Kidney tubule cell (primary cell): Measurements from ENCODE around the gene RBM20.
"Not testable (repeated sequence)": the region's sequence is repeated elsewhere in the genome, so short reads cannot be mapped to it uniquely, and the experiment has no call there.

Experiments used
- DNase-seq: peaks from one replicate; pipeline ENCODE4 v3.0.0-alpha.2; 2018; ENCODE audit warnings: low spot score

RBM20 gene

GRCh38 chr10:110679486-110680272 is 35.5 kb downstream of the RBM20 start:
- peak; percentile 14 for DNase-seq

DNA sequence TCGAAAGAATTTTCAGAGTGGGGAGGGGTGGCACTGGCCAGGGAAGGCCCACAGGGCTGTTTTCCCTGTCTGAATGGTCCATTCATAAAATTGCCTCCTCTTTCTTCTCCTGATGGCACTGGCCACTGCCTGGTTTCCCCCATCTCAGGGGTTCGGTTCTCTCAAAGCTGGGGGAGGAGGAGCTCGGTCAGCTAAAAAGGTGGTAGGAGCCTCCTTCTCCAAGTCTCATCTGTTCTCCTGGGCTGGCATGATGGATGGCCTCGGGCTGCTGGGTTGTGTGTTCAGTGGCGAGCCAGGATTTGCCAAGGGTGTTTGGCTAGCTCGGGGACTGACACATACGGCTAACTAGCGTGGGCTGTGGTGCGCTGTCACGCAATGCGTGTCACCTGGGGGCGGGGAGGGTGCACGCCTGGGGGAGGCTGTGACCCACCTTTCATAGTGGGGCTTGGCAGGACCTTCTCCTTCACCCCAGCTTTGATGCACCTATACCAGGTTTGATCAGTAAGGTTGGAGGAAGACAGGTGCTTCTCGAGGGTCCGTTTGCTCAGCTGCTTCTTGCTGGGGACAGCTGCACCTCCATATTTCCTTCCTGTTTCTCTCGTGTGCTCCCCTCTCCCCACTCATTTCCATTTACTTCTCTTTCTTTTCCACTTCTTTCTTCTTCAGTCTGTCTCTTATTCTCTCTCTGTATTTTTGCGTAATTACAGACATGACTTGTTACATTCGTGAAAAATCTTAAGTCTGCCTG is 36.3 kb downstream of the RBM20 start:
- no peak for DNase-seq

- DNase-seq = peak; percentile 38
Observed at GRCh38 chr10:110681023-110681681, 37.0 kb downstream of the RBM20 start.

GRCh38 chr10:110682348-110682747 is 38.2 kb downstream of the RBM20 start:
- no peak for DNase-seq

- DNase-seq = no peak
Observed at GRCh38 chr10:110684800-110685446, 40.8 kb downstream of the RBM20 start.

DNA sequence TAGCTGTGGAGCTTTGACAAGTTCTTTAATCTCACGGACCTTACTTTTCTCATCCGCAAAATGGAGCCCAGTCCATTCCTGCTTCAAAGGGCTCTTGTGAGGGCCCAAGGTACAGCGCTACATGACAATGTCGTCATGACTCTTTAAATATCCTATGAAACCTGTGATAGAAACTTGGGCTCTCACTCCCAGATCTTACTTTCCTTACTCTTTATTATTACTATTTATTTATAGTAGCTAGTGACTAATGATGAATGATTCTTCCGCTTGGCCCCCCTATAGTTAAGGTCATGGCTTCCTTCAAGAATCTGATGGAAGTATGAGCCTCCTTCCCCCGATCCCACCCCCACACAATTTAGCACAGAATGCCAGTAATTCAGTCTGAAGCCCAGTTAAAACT is 41.9 kb downstream of the RBM20 start:
- no peak for DNase-seq

DNA sequence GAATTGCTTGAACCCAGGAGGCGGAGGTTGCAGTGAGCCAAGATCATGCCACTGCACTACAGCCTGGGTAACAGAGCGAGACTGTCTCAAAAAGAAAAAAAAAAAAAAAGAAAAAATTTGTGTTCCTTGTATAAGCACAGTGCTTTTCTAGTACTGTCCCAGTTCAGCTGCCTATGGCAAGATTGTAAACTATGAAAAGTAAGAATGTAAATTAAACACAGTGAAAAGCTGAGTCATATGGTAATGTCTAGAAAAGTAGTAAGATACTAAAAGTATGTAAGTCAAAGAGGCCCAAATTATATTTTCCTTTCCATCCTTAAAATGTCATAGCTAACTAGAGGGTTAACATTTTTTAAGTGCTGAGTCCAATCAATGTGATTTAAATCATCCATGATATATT is 42.8 kb downstream of the RBM20 start:
- DNase-seq = no peak

- DNase-seq = no peak
Observed at GRCh38 chr10:110687400-110687799, 43.3 kb downstream of the RBM20 start.

DNA sequence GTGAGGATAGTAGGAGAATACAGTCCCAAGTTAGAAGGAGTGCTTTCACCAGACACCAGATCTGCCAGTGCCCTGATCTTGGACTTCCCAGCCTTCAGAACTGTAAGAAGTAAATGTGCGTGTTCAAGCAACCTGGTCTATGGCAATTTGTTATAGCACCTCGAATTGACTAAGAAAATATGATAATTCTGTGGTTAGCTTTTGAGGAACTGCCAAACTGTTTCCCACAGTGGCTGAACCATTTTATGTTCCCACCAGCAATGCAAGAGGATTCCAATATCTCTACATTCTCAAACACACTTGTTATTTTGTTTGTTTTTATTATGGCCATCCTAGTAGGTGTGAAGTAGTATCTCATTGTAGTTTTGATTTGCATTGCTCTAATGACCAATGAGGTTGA is 47.0 kb downstream of the RBM20 start:
- DNase-seq = no peak

- no peak for DNase-seq
Observed at GRCh38 chr10:110694263-110694662, 50.1 kb downstream of the RBM20 start.

GRCh38 chr10:110694820-110695538 is 50.8 kb downstream of the RBM20 start:
- DNase-seq = no peak

GRCh38 chr10:110695539-110695886 is 51.4 kb downstream of the RBM20 start:
- no peak for DNase-seq

DNA sequence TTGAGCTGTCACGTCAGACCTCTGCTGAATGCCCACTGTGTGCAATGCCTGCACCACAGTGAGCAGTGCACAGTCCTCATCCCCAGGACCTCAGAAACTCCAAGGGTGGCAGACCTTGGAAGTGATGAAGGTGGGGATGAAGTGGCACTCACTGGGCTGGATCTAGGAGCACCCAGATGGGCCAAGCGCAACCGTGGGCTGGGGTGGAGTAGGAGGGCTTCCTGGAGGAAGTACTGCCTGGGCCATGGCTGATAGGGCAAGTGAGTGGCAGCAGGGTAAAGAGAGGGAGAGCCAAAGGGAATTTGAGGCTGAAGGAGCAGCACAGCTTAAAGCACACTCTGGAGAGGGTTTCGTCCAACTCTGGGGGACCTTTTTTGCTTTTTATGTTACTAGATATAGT is 52.3 kb downstream of the RBM20 start:
- DNase-seq = no peak

DNA sequence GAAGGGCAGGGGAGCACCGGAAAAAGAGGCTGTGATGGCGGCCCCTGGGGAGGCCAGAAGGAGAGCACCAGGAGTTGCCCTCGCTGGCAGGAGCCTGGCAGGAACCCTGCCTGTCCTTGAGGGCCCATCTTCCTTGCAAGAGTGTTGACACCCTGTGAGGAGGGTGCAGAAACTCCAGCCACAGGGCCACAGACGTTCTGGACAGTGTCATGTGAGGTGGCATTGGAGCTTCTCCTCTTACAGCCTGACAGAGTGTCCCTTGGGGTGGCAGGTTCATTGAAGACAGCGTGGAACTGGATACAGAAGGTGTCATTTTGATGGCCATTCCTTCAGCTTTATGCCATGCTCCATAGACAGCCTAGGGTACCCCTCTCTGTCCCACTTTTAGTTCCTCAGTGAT is 54.2 kb downstream of the RBM20 start:
- DNase-seq = no peak

DNA sequence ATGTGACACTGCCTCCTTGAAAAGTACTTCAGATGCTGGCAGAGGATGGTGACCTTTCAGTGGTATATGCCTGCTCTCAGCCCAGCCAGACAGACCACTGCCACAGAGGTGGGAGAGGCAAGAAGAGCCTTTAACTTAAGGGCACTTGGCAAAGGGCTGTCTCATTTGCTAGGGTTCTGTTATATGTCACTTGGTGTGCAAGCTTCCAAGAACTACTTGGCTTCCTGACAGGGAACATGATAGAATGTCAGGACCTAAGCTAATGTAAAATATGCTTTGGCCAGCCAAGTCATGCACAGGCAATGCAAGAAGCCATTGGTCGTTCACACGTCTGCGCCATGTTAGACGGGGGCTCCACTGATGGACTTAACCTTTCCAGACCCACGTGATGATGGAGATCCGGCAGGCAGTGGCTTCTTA is 54.7 kb downstream of the RBM20 start:
- no peak for DNase-seq

DNA sequence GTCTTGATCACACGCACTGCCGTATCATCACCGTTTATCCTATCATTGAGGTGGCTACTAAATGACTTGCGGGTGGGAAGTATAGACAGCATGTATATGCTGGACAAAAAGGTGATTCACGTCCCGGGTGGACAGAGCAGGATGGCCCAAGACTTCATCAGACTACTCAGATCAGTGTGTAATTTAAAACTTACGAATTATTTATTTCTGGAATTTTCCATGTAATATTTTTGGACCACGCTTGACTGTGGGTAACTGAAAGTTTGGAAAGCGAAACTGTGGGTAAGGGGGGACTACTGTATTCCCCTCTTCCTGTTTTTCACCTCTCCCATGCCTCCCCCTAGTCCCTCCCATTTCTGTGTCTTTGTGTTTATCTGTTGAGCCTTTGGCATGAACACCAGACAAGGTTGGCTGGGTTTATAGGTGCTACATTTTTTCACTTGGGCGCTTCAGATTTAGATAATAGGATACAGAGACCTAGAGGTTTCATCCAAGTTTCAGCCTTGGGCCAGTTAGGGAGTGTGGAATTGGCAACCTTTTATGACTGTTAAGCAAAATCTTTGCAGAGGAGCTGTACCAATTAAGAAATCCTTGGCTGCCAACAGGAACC is 55.8 kb downstream of the RBM20 start:
- no peak for DNase-seq

- DNase-seq = no peak
Observed at GRCh38 chr10:110700947-110701616, 56.9 kb downstream of the RBM20 start.

DNA sequence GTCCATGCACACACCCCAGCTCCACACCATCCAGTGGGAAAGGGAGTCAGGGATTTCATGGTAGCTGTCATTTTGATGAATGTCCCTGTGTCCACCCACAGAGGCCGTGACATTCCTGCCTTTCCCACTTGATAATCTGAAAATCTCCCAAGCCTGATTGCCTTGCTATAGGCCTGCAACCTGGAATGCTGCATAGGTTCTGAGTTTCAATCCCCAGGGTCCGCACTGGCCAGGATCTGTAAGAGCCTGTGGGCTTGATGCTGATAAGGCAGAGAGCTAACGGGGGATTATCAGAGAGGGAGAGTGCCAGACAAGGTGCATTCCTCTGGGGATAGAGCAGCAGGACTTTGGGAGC is 57.5 kb downstream of the RBM20 start:
- DNase-seq = no peak

DNA sequence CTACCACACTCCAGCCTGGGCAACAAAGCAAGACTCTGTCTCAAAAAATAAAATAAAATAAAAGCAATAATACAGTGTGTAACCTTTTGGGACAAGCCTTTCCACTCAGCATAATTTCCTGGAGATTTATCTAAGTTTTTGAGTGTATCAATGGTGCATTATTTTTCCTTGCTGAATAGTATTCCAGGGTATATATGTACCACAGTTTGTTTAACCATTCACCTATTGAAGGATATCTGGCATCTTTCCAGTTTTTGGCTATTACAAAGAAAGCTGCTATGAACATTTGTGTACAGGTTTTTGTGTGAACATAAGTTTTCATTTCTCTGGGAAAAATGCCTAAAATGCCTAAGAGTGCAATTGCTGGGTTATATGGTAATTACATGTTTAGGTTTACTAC is 59.9 kb downstream of the RBM20 start:
- no peak for DNase-seq

- DNase-seq = no peak
Observed at GRCh38 chr10:110704906-110705476, 60.9 kb downstream of the RBM20 start.

DNA sequence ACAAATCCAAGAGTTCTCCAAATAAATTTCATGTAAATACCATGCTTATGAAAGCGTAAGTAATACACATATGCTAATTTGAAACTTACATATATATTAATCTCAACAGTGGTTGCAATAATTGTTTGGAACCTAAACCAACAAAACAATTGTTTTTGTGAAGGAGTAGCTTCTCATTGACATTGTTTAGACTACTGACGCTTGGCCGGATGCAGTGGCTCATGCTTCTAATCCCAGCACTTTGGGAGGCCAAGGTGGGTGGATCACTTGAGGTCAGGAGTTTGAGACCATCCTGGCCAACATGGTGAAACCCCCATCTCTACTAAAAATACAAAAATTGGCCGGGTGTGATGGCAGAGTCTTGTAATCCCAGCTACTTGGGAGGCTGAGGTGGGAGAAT is 61.5 kb downstream of the RBM20 start:
- DNase-seq = not testable (repeated sequence)
